NCI-H524 treated with DMSO at 0.1 percent for 48 hours (cell line): ENCODE results near the gene HYDIN.

Experiments used
- DNase-seq: peaks from one replicate; lab custom pipeline; 2025; lab: John Stamatoyannopoulos, UW

The HYDIN gene

DNA sequence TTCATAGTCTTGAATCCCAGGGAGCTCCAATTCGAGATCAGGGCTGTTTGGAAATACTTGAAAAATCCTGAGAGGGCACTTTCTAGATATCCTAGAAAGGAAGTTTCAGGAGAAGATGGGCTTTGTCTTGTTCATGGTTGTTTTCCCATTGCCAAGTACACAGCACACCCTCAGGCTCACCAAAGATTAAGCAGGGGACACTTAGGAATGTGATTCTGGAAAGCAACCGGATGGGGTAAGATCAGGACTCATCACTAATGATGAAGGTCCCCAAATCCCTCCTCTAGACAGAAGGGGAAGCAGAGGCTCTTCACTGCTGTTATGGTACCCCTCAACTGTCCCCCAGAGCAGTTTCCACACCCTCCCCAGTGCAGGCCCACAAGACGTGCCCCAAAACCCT lies 470.3 kb downstream of the HYDIN start:
- no peak for DNase-seq

GRCh38 chr16:70759666-70760065 lies 470.9 kb downstream of the HYDIN start:
- DNase-seq: no peak

DNA sequence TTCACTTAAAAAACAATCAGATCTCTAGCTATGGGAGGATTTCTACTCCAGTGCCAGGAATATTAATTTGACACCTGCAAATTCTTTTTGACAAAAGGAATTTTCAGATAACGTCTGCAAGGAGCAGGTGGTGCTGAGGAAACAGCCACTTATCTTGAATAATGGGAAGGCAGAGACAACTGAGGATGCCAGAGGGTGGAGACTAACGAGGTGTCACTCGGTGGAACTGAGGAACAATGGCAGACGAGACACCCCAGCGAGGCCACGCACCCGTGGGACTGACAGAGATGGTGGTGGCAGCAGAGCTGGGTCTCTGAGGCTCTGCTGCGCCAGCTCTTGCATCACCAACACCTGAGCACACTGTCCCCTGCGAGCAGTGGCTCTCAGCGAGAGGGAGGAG lies 471.7 kb downstream of the HYDIN start:
- no peak for DNase-seq
